GM18505 (cell line): ENCODE results near the gene ITIH3.
A peak's percentile ranks its signal among the peaks of the same experiment; 100 is the strongest.

Experiments
- ATAC-seq: cut with Tn5 transposase; IDR thresholded peaks from one replicate; pipeline ENCODE4 v1.9.1; 2021; ENCODE audit not compliant: unreplicated experiment
- POLR2A ChIP-seq: IDR thresholded peaks from 4 replicates; pipeline ENCODE4 v1.6.1; 2011; ENCODE audit warnings: borderline replicate concordance; ENCODE audit not compliant: insufficient read depth, insufficient read length; ENCODE audit errors: extremely low read depth

Gene ITIH3

DNA sequence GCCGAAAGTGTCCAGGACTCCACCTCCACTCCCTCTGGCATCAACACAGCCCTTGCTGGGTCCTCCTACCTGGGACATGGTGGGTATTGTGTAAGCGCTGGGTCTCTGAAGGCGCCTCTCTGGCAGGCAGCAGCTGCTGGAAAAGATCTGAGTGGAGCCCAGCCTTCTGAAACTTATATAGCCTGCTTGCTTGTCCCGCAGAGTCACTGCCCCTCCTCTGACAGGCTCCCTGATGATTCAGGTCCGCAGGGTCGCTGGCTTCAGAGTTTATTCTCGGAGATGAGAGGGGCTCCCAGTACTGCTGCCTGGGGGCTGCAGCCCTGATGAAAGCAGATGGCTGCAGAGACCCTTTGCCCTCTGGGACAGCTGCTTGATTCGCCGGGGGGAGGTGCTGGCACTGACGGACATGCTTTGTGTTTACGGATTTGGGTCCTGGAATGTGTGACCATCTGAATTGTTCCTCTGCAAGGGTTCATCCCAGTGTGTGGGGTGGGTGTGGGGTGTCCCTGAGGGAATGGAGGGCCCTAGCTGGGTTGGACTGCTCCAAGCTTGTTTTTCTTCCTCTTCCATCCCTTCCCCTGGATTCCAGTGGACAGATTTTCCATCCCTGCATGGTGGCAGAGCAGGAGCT, 40.4 kb downstream of the ITIH3 start, which contains the start of gene MUSTN1:
Gene MUSTN1 (minus strand): TSS at position 149 of the 631 bp plus-strand sequence. CDS start 71 bp downstream, at position 78.
- no peak for TF ChIP-seq POLR2A
- ATAC-seq: no peak

- ATAC-seq: no peak
- TF ChIP-seq POLR2A: no peak
These were observed 41.3 kb downstream of the ITIH3 start for GRCh38 chr3:52835766-52836470.

GRCh38 chr3:52836471-52836845, 41.9 kb downstream of the ITIH3 start:
- ATAC-seq: no peak
- no peak for TF ChIP-seq POLR2A

- no peak for ATAC-seq
- no peak for TF ChIP-seq POLR2A
These were observed 42.4 kb downstream of the ITIH3 start for GRCh38 chr3:52836986-52837385.

- no peak for TF ChIP-seq POLR2A
- no peak for ATAC-seq
These were observed 44.1 kb downstream of the ITIH3 start for GRCh38 chr3:52838561-52839267.

GRCh38 chr3:52839268-52839575, 44.6 kb downstream of the ITIH3 start:
- no peak for ATAC-seq
- TF ChIP-seq POLR2A: no peak

DNA sequence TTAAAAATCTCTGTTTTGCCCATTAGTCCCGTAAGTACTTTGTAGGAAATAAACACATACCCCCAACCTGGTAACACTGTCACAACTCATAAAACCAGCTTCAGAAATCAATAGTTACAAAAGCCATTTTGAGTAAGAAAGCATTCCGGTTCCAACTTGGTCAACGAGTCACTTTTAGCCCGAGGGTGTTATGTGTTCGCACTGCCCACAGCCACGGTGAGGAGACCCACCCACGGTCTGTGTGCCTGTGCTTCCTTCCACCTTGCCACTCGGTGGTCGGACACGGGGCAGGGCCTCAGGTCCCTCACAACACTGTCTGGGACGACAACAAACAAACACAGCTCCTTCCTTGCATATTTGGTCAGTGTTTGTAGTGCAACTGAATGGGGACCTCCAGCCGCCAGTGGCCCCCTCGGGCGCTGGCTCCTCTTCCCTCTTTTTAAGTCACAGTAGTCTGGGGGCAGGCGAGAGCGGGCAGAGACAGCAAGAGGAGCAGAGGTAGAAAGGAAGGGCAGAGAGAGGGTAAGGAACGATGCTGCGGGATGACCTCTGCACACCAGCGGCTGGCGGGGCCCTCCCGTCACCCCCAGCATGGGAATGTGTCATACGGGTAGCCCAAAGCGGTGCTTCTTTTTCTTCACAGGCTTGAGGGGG, 45.4 kb downstream of the ITIH3 start:
- no peak for TF ChIP-seq POLR2A
- ATAC-seq: no peak

- TF ChIP-seq POLR2A: no peak
- ATAC-seq: peak; percentile 42
These were observed 46.8 kb downstream of the ITIH3 start for GRCh38 chr3:52841211-52841980.

- TF ChIP-seq POLR2A: no peak
- ATAC-seq: no peak
These were observed 47.4 kb downstream of the ITIH3 start for GRCh38 chr3:52841981-52842340.

DNA sequence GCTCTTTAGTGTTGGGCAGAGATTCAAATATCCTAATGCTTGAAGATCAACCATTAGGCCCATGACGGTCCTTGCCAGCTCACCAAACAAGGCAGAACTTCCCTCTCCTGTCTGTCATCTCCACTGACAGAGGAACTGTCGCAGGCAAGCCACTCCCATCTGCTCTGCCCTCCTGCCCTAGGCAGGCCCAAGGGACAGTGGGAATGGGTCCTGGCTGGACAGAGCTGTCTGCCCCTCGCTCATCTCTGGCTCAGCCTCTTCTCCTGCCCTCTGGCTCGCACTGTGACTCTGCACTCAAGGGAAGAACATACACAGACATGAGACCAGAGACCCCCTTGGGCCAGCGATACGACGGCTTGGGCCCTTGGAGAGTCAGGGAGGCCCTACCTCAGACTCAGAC, 47.8 kb downstream of the ITIH3 start:
- ATAC-seq: no peak
- no peak for TF ChIP-seq POLR2A

DNA sequence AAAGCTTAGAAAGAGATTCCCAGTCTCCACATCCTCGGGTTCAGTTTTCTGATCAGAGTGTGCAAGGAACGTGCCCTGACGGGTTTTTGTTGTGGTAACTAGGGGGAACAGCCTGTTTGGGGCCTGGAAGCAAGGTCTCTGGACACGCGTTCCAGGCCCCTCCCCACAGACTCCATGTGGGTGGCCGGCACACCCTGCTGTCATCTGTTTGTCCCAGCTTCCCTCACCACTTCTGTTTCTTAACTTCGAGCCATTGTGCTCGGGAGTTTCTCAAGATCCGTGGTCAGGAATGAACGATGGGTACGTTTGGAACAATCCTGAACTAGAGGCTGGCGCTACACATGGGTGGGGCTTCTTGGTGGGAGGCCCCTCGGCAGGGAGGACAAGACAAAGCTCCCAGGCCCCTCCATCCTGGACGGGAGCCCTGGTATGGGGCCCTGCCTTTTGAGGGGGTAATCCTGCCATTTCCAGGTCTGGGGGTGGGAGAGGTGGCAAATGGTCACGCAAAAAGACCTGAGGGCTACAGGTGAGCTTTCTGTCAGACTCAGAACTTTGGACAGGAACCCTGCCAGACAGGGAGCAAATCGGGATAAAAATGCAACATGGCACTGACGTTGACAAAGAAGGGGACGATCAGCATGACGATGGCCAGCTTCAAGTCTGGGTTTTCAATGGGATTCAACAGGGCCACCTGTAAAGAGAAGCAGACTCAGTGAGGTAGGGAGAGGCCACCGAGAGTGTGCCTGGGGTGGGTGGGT, 48.7 kb downstream of the ITIH3 start:
- TF ChIP-seq POLR2A: no peak
- no peak for ATAC-seq

DNA sequence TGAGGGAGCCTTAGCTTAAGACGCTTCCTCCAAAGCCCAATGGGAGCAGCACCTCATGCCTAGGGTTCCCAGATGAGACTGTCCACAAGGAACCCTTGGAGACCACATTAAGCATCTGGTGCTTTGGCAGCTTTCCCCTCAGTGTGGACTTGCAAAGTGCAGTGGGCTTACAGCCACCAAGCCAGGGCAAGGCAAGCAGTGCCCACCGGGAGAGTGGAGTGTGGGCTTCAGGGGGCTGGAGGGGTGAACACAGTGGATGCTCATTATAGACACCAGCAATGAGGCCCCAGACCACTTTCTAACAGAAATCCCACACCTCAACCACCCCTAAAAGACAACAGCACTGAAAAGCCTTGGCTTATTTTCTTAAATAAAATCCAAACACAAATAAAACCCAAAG, 49.3 kb downstream of the ITIH3 start:
- ATAC-seq: no peak
- TF ChIP-seq POLR2A: no peak

DNA sequence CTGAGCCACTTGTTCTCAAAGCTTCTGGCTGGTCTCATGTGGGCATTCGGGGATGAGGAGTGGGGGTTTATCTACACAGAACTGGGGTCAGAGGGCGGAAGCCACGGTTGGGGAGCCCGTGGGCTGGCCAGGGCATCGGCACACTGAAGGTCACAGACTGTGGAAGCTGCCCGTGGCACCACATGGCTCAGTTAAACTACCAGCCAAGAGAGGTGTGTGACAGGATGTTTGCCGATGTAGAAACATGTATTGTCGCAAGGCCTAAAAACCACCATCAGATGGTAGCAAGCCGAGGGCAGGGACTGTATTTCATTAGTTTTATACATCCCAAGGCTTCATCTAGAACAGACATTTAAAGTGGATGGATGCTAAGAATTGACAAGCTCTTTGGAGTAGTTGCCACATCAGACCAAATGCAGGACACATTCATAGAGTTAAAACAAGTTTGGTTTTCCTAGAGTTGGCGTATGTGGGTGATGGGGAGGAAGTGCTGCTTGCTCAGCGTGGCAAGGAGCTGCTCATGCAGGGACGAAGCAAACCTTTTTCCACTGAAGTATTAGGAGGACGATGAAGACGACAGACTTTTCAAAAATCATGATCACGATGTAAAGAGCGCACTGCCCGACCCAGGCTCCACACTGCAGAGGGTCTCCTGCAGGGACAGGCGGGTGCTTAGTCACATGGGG, 49.8 kb downstream of the ITIH3 start:
- ATAC-seq: no peak
- no peak for TF ChIP-seq POLR2A

- ATAC-seq: no peak
- no peak for TF ChIP-seq POLR2A
These were observed 50.6 kb downstream of the ITIH3 start for GRCh38 chr3:52845157-52845556.
